Measurements from ENCODE around the gene DOCK7. TPM values are rescaled to one million over a fixed set of nuclear protein-coding genes. Genes with fewer than 3 reads are reported as not detected.

DOCK7 gene
- total and polyA plus RNA-seq, 2 of the 8 experiments (the other 6 are each of a cell fraction or from before 2014, with no cell fraction given): 10.2 to 33.7 TPM

DNA sequence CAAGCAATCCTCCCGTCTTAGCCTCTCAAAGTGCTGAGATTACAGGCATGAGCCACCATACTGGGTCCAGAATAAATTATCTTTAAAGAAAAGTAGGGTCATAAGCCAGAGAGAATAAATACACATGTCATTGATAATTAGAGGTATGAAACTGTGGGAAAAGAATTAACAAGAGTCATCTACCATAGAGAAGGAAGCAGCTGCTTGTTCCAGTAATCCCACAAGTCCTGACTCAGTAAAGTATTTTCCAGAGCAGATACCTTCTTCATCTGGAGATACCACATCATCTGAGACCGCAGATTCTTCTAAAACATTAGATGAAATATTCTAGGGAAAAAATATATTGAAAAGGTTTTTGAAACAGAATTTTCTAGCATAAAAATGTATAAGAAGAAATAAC is 195.7 kb downstream of the DOCK7 start:
- Histone ChIP-seq H3K56ac (replicated peaks; ENCODE audit: insufficient read length, low read depth, low read length) (no peak overlapping the region), H2AK5ac (ENCODE audit: low read depth, low read length) (no peak overlapping the region), H3K4me1 (replicated peaks in 1 of 4; ENCODE audit: control insufficient read depth in 3 of 4, insufficient read depth in 4 of 4, low read length in 3 of 4) (peaks cover 0 to 2% (median 0%) of the 10 kb centered on the region in 4 experiments; a peak in 3 of 7 replicates), H3K18ac (ENCODE audit: extremely low read depth, low read length) (no peak overlapping the region), H3K23me2 (ENCODE audit: low read depth, low read length) (no peaks in the 10 kb centered on the region), H3K23ac (ENCODE audit: insufficient read length) (no peak overlapping the region), H3K9me3 (ENCODE audit: insufficient read depth in 2 of 2, low read depth in 1 of 2, low read length in 1 of 2) (no peaks in the 10 kb centered on the region), H4K5ac (ENCODE audit: insufficient read length, low read depth, low read length) (no peak overlapping the region), H3K27me3 (replicated peaks in 1 of 4; ENCODE audit: control insufficient read depth in 3 of 4, extremely low read depth in 1 of 4, insufficient read depth in 3 of 4, low read length in 3 of 4) (peaks cover 0 to 1% (median 0%) of the 10 kb centered on the region in 4 experiments; a peak in 1 of 7 replicates), H4K91ac (replicated peaks; ENCODE audit: insufficient read length, low read length) (no peak overlapping the region), H3K27ac (ENCODE audit: low read depth, low read length) (no peak overlapping the region), H4K20me1 (replicated peaks in 1 of 2; ENCODE audit: control insufficient read depth in 1 of 2, insufficient read depth in 2 of 2, low read length in 2 of 2) (no peaks in the 10 kb centered on the region), H2BK5ac (ENCODE audit: low read depth, low read length) (no peak overlapping the region), H3K4ac (replicated peaks; ENCODE audit: insufficient read length, low read depth, low read length) (no peak overlapping the region), H3K79me2 (ENCODE audit: control insufficient read depth in 1 of 2, insufficient read depth in 2 of 2, low read length in 2 of 2) (no peaks in the 10 kb centered on the region), H3K14ac (ENCODE audit: insufficient read length) (no peak overlapping the region), H2BK20ac (ENCODE audit: low read length) (no peak overlapping the region), H3K9ac (replicated peaks in 1 of 4; ENCODE audit: extremely low read depth in 1 of 4, low read depth in 3 of 4, low read length in 3 of 4) (no peak overlapping the region), H2BK15ac (ENCODE audit: low read length) (no peak overlapping the region), H3K4me2 (ENCODE audit: insufficient read depth in 1 of 2, low read depth in 2 of 2, low read length in 2 of 2) (no peak overlapping the region), H2BK120ac (replicated peaks; ENCODE audit: low read depth, low read length) (no peak overlapping the region), H3K4me3 (ENCODE audit: extremely low read depth in 1 of 4, insufficient read depth in 2 of 4, low read depth in 3 of 4, low read length in 4 of 4) (no peak overlapping the region), H4K8ac (ENCODE audit: extremely low read depth, insufficient read depth, low read length) (no peak overlapping the region), H3K79me1 (ENCODE audit: low read depth, low read length) (no peaks in the 10 kb centered on the region), H3K36me3 (ENCODE audit: control insufficient read depth in 2 of 4, insufficient read depth in 4 of 4, low read length in 3 of 4) (peaks cover 0 to 3% (median 0%) of the 10 kb centered on the region in 4 experiments; a peak in 1 of 8 replicates), H2AFZ (ENCODE audit: low read length) (no peak overlapping the region), H2BK12ac (ENCODE audit: low read depth, low read length) (no peak overlapping the region)
- CTCF ChIA-PET (ENCODE audit: partially characterized antibody): interaction anchor here (0.9 kb wide), 1 partner anchor 20 kb away, joined by 3 read pairs; no protein-coding TSS in a partner anchor
- POLR2A ChIA-PET (ENCODE audit: partially characterized antibody): no interaction called here
- 94% methylated on average over 2 of the region's 2 CpGs; no CpG with 5 or more reads in 1 of the 2 experiments for WGBS, 2 experiments (ENCODE audit: extremely low coverage in 1 of 2, insufficient coverage in 1 of 2, insufficient read length in 1 of 2, insufficient replicate concordance in 2 of 2, low coverage in 1 of 2, low lambda C conversion rate in 2 of 2, missing lambda C conversion rate in 1 of 2)
- TF ChIP-seq NANOG (IDR thresholded peaks at IDR 0.05; ENCODE audit: insufficient read depth, low read depth, low read length, poor library complexity, severe bottlenecking): no peak
- no peak for TF ChIP-seq POLR2AphosphoS5 (IDR thresholded peaks at IDR 0.05; ENCODE audit: low read depth, low read length)
- TF ChIP-seq SP2 (IDR thresholded peaks at IDR 0.05; ENCODE audit: low read length): no peak
- TF ChIP-seq RBBP5 (IDR thresholded peaks at IDR 0.05; ENCODE audit: borderline replicate concordance, low read depth, low read length): no peak
- TF ChIP-seq SP1 (IDR thresholded peaks at IDR 0.05; ENCODE audit: low read depth, low read length): no peak
- no peak for TF ChIP-seq SAP30 (IDR thresholded peaks at IDR 0.05; ENCODE audit: insufficient read depth, insufficient replicate concordance, low read length)
- no peak for TF ChIP-seq SRF (IDR thresholded peaks at IDR 0.05; ENCODE audit: low read depth, low read length)
- TF ChIP-seq PHF8 (conservative IDR thresholded peaks at IDR 0.05; ENCODE audit: low read depth, low read length): no peak
- no peak for TF ChIP-seq RFX5 (IDR thresholded peaks at IDR 0.05; ENCODE audit: borderline replicate concordance, low read depth, low read length)
- no peak for TF ChIP-seq ASH2L (IDR thresholded peaks at IDR 0.05; ENCODE audit: low read length)
- TF ChIP-seq, protein P1, sequence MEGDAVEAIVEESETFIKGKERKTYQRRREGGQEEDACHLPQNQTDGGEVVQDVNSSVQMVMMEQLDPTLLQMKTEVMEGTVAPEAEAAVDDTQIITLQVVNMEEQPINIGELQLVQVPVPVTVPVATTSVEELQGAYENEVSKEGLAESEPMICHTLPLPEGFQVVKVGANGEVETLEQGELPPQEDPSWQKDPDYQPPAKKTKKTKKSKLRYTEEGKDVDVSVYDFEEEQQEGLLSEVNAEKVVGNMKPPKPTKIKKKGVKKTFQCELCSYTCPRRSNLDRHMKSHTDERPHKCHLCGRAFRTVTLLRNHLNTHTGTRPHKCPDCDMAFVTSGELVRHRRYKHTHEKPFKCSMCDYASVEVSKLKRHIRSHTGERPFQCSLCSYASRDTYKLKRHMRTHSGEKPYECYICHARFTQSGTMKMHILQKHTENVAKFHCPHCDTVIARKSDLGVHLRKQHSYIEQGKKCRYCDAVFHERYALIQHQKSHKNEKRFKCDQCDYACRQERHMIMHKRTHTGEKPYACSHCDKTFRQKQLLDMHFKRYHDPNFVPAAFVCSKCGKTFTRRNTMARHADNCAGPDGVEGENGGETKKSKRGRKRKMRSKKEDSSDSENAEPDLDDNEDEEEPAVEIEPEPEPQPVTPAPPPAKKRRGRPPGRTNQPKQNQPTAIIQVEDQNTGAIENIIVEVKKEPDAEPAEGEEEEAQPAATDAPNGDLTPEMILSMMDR (IDR thresholded peaks at IDR 0.05; ENCODE audit: control extremely low read depth in 1 of 3, insufficient read depth in 1 of 3, low read depth in 1 of 3, low read length in 3 of 3): no peak
- no peak for DNase-seq (ENCODE audit: low read depth in 1 of 2, low spot score in 2 of 2)
- FAIRE-seq: no peak

Data from H1 (cell line).